HepG2 (cell line): Measurements from ENCODE around the gene RAB5B. TPM values are rescaled to one million over a fixed set of nuclear protein-coding genes. Genes with fewer than 3 reads are reported as not detected.

ENCODE experiments used
- ARNT2 ChIP-seq: sonication (generic); formaldehyde crosslinking; IDR thresholded peaks from 2 replicates; pipeline ENCODE4 v1.8.0; 2022; ENCODE audit warnings: mild to moderate bottlenecking, low read depth, missing genetic modification reagents, moderate library complexity
- ATF2 ChIP-seq: sonication (generic); formaldehyde crosslinking; IDR thresholded peaks from 2 replicates; pipeline ENCODE4 v1.4.0; 2020; ENCODE audit warnings: missing genetic modification reagents
- CSRNP1 ChIP-seq: sonication (generic); formaldehyde crosslinking; IDR thresholded peaks from 2 replicates; pipeline ENCODE4 v1.8.1; 2023; ENCODE audit warnings: mild to moderate bottlenecking, missing genetic modification reagents
- ELF1 ChIP-seq: sonication (generic); formaldehyde crosslinking; IDR thresholded peaks from 2 replicates; pipeline ENCODE4 v1.4.0; 2020; ENCODE audit warnings: missing genetic modification reagents
- FIP1L1 ChIP-seq: fragments of 200-400 bp; formaldehyde crosslinking; IDR thresholded peaks from 2 replicates; pipeline ENCODE4 v1.6.1; 2018; ENCODE audit warnings: low read depth, mild to moderate bottlenecking, low read length, moderate library complexity, borderline replicate concordance; ENCODE audit not compliant: insufficient read depth
- HOXD1 ChIP-seq: sonication (generic); formaldehyde crosslinking; IDR thresholded peaks from 2 replicates; pipeline ENCODE4 v1.5.0; 2020; ENCODE audit warnings: missing genetic modification reagents
- JUN ChIP-seq: sonication (generic); formaldehyde crosslinking; IDR thresholded peaks from 2 replicates; pipeline ENCODE4 v1.4.0; 2020; ENCODE audit warnings: mild to moderate bottlenecking, missing genetic modification reagents
- PITX1 ChIP-seq: sonication (generic); formaldehyde crosslinking; IDR thresholded peaks from 2 replicates; pipeline ENCODE4 v1.5.1; 2020; ENCODE audit warnings: mild to moderate bottlenecking, missing genetic modification reagents
- RAD21 ChIP-seq: fragments of 450-650 bp; formaldehyde crosslinking; IDR thresholded peaks from 2 replicates; pipeline ENCODE4 v1.5.0; 2020; ENCODE audit warnings: mild to moderate bottlenecking
- RNF2 ChIP-seq: fragments of 450-650 bp; conservative IDR thresholded peaks from 2 replicates; pipeline ENCODE4 v1.6.1; 2016; ENCODE audit warnings: low read depth
- SOX6 ChIP-seq, 2 experiments: fragments of 450-650 bp in 1 of 2; sonication (generic) in 1 of 2; formaldehyde crosslinking in 1 of 2; IDR thresholded peaks; 2 replicates each; pipeline versions ENCODE4 v1.4.0 to v1.6.1; 2017 to 2020; ENCODE audit warnings: antibody characterized with exemption in 1 of 2, mild to moderate bottlenecking in 1 of 2, missing genetic modification reagents in 1 of 2
- SRY ChIP-seq: sonication (generic); formaldehyde crosslinking; IDR thresholded peaks from 2 replicates; pipeline ENCODE4 v1.8.0; 2022; ENCODE audit warnings: mild to moderate bottlenecking, missing genetic modification reagents
- TP53 ChIP-seq: sonication (generic); formaldehyde crosslinking; conservative IDR thresholded peaks from 2 replicates; pipeline ENCODE4 v1.4.0; 2020; ENCODE audit warnings: missing genetic modification reagents
- ZBTB46 ChIP-seq: sonication (generic); formaldehyde crosslinking; IDR thresholded peaks from 2 replicates; pipeline ENCODE4 v1.4.0; 2020; ENCODE audit warnings: mild to moderate bottlenecking, missing genetic modification reagents, borderline replicate concordance
- ZBTB8A ChIP-seq: sonication (generic); formaldehyde crosslinking; IDR thresholded peaks from 2 replicates; pipeline ENCODE4 v1.4.0; 2020; ENCODE audit warnings: mild to moderate bottlenecking, low read depth, missing genetic modification reagents, borderline replicate concordance
- ZNF564 ChIP-seq: sonication (generic); formaldehyde crosslinking; IDR thresholded peaks from 2 replicates; pipeline ENCODE4 v1.8.1; 2023; ENCODE audit warnings: mild to moderate bottlenecking, missing genetic modification reagents
- ZNF614 ChIP-seq: IDR thresholded peaks from 2 replicates; pipeline ENCODE4 v1.6.1; 2018; ENCODE audit warnings: missing biosample characterization, missing genetic modification reagents, inconsistent platforms, borderline replicate concordance
- ZNF878 ChIP-seq: sonication (generic); formaldehyde crosslinking; IDR thresholded peaks from 2 replicates; pipeline ENCODE4 v1.8.1; 2023; ENCODE audit warnings: mild to moderate bottlenecking, missing genetic modification reagents, moderate library complexity
- polyA plus RNA-seq, 8 experiments: library from polyadenylated mRNA; depleted of rRNA in 3 of 8; stranded (reverse) in 7 of 8; unstranded in 1 of 8; fragments of >200 nt; fragmentation: Illumina TruSeq in 4 of 8; extraction: Trizol in 4 of 8; gene quantifications; 2 replicates each; pipeline versions ENCODE4 v1.2.1 to v1.2.3, GENCODE V29; 2011 to 2016; ENCODE audit warnings: low read depth in 4 of 8, missing spikeins in 1 of 8, mixed read lengths in 1 of 8; ENCODE audit not compliant: insufficient read depth in 1 of 8
- total RNA-seq, 5 experiments: library from RNA; depleted of rRNA; stranded (reverse); fragments of >200 nt; fragmentation: Illumina TruSeq; extraction: Trizol; gene quantifications; 2 replicates each; pipeline ENCODE4 v1.2.3, GENCODE V29; 2016; ENCODE audit warnings: low read depth in 1 of 5
- TF ChIP-seq, protein P1 (sequence below): sonication (generic); formaldehyde crosslinking; IDR thresholded peaks from 2 replicates; pipeline ENCODE4 v1.5.0; 2020; ENCODE audit warnings: missing genetic modification reagents
- TF ChIP-seq, protein P2 (sequence below): sonication (generic); formaldehyde crosslinking; IDR thresholded peaks from 2 replicates; pipeline ENCODE4 v1.5.1; 2020; ENCODE audit warnings: mild to moderate bottlenecking, missing genetic modification reagents, moderate library complexity
- TF ChIP-seq, protein P3 (sequence below): sonication (generic); formaldehyde crosslinking; IDR thresholded peaks from 2 replicates; pipeline ENCODE4 v1.5.0; 2020; ENCODE audit warnings: missing genetic modification reagents

RAB5B gene
- total and polyA plus RNA-seq, 2 of the 13 experiments (the other 11 are each of a cell fraction or from before 2014, with no cell fraction given): 26.0 to 68.3 TPM

DNA sequence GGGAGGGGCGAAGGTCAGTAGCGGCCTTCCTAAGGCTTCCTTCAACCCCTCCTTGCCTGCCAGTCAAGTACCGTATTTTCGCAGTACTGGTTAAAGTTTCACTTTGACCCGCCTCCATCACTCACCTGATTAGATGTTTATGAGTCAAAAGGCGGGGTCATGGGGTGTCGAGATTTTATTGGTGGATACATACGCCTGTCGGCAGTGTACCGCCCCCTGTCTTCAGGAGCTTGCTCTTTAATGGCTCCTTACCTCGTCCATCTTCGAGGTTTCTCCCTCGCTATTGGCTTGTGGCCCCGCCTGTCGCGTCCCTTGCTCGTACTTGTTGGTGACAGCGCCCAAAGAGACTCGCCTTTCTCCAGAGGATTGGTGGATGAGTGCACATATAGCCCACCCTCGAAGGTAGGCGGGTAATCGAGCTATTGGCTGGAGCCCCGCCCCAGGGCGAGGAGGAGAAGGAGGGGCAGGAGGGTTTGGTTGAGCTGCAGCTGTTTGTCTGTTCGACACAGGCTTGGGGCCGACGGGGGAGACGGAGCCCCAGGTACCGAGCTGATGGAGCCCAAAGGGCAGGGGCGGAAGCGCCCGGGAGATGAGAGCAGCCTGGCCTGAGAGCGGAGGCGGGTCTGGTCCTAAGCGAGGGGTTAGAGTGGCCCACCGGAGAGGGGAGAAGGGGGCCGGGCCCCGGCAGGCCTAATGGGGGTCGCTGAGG is at the start of gene RAB5B (continued):
- TF ChIP-seq, protein P1, sequence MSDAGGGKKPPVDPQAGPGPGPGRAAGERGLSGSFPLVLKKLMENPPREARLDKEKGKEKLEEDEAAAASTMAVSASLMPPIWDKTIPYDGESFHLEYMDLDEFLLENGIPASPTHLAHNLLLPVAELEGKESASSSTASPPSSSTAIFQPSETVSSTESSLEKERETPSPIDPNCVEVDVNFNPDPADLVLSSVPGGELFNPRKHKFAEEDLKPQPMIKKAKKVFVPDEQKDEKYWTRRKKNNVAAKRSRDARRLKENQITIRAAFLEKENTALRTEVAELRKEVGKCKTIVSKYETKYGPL: no peak
- TF ChIP-seq ZBTB46 (CRISPR knock-in tag) (0 out of 2 replicates have a peak, but pooled peaks have one; percentile 54), ZBTB8A (CRISPR knock-in tag) (no peak), ZNF564 (no peak; the same call in 1 of the 2 replicates), FIP1L1 (no peak), ARNT2 (no peak; the same call in 1 of the 2 replicates), PITX1 (CRISPR knock-in tag) (peak; percentile 75), ZNF878 (0 out of 2 replicates have a peak, but pooled peaks have one; percentile 79), SRY (CRISPR knock-in tag) (peak; percentile 11; the same call in 1 of the 2 replicates), HOXD1 (peak; percentile 62; the same call in 1 of the 2 replicates), SOX6 (IDR thresholded peaks at IDR 0.05) (no peak), SOX6 (CRISPR knock-in tag; IDR thresholded peaks at IDR 0.05) (peak; percentile 62), TP53 (CRISPR knock-in tag) (no peak), ELF1 (CRISPR knock-in tag) (peak; percentile 67), JUN (peak; percentile 45; the same call in 1 of the 2 replicates), RNF2 (no peak), CSRNP1 (CRISPR knock-in tag) (peak; percentile 32; the same call in 1 of the 2 replicates), ZNF614 (CRISPR knock-in tag) (no peak), RAD21 (peak; percentile 42; the same call in 1 of the 2 replicates), ATF2 (CRISPR knock-in tag) (peak; percentile 73)
- TF ChIP-seq, protein P2, sequence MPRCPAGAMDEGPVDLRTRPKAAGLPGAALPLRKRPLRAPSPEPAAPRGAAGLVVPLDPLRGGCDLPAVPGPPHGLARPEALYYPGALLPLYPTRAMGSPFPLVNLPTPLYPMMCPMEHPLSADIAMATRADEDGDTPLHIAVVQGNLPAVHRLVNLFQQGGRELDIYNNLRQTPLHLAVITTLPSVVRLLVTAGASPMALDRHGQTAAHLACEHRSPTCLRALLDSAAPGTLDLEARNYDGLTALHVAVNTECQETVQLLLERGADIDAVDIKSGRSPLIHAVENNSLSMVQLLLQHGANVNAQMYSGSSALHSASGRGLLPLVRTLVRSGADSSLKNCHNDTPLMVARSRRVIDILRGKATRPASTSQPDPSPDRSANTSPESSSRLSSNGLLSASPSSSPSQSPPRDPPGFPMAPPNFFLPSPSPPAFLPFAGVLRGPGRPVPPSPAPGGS: 0 out of 2 replicates have a peak, but pooled peaks have one; percentile 81
- TF ChIP-seq, protein P3, sequence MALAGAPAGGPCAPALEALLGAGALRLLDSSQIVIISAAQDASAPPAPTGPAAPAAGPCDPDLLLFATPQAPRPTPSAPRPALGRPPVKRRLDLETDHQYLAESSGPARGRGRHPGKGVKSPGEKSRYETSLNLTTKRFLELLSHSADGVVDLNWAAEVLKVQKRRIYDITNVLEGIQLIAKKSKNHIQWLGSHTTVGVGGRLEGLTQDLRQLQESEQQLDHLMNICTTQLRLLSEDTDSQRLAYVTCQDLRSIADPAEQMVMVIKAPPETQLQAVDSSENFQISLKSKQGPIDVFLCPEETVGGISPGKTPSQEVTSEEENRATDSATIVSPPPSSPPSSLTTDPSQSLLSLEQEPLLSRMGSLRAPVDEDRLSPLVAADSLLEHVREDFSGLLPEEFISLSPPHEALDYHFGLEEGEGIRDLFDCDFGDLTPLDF (CRISPR knock-in tag): peak; percentile 79
